HG03097 (cell line): Measurements from ENCODE around the gene OBSCN.

ENCODE experiments used
- ATAC-seq: cut with Tn5 transposase; IDR thresholded peaks from one replicate; pipeline ENCODE4 v1.9.1; 2021; ENCODE audit not compliant: unreplicated experiment, low FRiP score

The OBSCN gene

DNA sequence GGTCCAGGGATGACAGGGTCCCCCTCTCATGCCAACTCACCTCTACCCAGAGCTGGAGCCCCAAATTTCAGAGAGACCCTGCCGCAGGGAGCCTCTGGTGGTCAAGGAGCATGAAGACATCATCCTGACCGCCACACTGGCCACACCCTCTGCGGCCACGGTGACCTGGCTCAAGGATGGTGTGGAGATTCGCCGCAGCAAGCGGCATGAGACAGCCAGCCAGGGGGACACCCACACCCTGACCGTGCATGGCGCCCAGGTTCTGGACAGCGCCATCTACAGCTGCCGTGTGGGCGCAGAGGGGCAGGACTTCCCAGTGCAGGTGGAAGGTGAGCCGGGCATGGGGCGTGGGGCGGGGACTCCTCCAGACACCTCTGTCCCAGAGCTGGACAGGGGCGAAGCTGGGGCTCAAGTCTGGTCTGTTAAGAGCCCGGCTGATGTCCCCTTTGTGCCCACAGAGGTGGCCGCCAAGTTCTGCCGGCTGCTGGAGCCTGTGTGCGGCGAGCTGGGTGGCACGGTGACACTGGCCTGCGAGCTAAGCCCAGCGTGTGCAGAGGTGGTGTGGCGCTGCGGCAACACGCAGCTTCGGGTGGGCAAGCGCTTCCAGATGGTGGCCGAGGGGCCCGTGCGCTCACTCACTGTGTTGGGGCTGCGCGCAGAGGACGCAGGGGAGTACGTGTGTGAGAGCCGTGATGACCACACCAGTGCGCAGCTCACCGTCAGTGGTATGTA lies 66.0 kb downstream of the OBSCN start:
- no peak for ATAC-seq

DNA sequence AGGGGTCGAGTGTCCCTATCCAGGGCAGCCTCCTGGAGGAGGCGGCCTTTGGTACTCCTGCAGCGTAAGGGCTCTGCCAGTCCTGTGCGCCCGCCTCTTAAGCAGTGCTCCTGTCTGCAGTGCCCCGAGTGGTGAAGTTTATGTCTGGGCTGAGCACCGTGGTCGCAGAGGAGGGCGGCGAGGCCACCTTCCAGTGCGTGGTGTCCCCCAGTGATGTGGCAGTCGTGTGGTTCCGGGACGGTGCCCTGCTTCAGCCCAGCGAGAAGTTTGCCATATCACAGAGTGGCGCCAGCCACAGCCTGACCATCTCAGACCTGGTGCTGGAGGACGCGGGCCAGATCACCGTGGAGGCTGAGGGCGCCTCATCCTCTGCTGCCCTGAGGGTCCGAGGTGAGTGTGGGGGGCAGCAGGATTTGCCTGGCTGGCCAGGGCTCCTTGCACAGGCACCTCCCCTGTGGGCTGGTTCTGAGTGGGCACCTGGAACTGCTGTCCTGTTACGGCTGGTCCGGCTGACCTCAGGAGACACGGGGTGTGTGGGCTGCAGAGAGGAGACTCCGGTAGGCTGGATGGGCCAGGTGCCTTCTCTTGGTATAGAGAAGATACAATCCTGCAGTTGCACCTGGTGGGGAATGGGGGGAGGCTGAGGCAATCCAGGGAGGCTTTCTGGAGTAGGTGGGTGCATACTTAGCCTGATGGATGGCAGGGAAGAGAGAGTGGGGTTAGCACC lies 66.8 kb downstream of the OBSCN start:
- ATAC-seq, result no peak

DNA sequence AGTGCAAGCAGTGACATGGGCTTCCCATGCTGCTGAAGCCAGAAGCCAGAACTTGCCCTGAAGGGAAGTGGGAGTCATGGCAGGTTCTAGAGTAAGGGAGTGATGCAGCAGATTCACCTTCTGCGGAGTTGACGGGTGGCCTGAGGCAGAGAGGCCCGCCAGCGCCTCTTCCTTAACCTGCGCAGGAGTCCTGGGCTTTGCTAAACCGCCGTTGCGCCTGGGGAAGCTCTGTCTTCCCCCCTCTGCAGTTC lies 67.3 kb downstream of the OBSCN start:
- no peak for ATAC-seq

DNA sequence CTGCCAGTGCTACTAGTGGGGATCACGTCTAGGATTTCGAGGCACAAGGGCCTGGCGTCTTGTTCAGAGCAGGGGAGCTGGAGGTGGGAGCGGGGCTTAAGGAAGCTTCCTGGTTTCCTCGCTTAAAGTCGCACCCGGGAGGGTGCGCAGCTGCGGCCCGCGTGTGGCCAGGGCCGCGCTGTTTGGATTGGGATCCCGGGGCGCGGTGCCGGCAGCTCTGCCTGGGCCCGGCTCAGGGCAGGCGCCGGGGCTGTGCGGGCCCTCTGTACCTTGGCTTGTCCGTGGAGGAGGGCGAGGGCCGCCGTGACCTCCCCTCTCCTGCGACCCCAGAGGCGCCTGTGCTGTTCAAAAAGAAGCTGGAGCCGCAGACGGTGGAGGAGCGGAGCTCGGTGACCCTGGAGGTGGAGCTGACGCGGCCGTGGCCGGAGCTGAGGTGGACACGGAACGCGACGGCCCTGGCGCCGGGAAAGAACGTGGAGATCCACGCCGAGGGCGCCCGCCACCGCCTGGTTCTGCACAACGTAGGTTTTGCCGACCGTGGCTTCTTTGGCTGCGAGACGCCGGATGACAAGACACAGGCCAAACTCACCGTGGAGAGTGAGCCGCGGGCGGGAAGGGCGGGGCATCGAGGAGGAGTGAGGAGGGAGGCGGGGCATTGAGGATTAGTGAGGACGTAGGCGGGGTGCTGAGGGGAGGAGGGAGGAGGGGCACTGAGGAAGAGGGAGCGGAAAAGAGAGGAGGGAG lies 67.8 kb downstream of the OBSCN start:
- ATAC-seq, result peak; percentile 67

DNA sequence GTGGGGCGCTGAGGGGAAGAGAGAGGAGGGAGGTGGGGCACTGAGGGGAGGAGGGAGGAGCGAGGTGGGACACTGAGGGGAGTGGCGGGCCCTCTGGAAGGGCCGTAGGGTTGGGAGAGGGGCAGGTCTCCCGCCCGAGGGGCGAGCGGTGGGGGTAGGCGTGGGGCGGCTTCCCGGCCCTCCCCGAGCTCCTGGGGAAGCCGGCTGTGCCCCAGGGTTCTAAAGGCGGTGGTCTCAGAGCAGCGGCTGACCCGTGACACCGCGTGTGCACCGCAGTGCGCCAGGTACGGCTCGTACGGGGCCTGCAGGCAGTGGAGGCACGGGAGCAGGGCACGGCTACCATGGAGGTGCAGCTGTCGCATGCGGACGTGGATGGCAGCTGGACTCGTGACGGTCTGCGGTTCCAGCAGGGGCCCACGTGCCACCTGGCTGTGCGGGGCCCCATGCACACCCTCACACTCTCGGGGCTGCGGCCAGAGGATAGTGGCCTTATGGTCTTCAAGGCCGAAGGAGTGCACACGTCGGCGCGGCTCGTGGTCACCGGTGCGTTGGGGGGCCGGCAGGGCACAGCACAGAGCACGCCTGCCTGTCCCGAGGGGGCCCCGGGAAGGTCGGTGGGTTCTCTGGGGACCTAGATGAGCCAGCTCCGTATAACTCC lies 68.5 kb downstream of the OBSCN start:
- no peak for ATAC-seq

DNA sequence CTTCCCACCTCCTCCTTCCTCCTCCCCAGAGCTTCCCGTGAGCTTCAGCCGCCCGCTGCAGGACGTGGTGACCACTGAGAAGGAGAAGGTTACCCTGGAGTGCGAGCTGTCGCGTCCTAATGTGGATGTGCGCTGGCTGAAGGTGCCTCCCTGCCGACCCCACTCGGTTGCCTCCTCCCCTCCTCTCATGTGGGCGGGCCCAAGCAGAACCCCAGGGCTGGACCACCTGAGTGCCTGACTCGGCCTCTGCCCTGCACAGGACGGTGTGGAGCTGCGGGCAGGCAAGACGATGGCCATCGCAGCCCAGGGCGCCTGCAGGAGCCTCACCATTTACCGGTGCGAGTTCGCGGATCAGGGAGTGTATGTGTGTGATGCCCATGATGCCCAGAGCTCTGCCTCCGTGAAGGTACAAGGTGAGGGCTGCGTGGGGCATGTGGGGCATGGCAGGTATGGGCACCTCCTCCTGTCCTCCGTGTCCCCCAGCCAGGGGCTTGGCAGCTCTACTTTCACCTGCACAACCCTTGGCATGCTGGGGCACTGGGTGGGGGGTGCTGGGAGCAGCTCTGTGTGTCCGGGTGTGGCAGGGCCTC lies 69.2 kb downstream of the OBSCN start:
- ATAC-seq, result no peak

DNA sequence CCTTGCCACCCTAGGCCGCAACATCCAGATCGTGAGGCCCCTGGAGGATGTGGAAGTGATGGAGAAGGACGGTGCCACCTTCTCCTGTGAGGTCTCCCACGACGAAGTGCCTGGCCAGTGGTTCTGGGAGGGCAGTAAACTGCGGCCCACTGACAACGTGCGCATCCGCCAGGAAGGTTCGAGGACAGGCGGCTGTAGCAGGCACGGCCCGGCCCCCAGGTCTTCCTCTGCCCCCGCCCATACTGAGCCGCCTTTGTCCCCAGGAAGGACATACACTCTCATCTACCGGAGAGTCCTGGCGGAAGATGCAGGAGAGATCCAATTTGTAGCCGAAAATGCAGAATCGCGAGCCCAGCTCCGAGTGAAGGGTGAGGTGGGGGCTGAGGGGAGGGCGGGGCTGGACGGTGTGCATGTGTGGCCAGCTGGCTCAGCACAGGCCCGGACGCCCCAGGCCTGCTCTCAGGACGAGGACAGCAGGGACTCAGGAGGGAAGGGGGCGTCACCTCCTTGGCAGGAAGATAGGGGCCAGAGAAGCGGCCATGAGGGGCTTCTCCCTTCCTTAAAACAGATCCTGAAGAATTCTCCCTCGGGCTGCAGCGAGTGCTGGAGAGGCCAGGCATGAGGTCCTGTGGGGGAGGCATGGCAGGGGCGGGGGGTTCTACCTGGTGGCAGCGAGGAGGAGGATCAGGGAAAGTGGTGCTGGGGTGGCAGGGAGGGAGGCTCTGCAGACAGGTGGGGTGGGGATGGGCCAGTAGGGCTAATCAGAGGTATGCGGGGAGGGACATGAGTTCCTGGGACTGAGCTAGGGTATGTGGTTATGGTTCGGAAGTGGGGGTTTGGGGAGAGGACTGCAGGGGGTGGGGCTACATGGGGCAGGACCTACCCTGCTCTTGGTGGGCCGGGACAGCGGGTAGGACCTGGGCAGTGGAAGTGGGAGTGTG lies 69.9 kb downstream of the OBSCN start:
- ATAC-seq, result no peak

DNA sequence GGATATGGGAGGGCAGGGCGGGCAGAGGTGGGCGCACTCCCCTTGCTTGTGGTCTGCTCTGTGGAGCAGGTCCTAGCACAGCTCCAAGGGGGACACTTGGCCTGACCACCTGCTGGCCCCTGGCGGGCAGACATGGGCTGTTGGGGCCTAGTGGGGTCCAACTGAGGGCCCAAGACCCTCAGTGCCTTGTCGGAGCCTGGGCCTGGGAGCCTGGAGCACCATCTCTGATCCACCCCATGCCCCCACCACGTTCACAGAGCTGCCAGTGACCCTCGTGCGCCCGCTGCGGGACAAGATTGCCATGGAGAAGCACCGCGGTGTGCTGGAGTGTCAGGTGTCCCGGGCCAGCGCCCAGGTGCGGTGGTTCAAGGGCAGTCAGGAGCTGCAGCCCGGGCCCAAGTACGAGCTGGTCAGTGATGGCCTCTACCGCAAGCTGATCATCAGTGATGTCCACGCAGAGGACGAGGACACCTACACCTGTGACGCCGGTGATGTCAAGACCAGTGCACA lies 70.6 kb downstream of the OBSCN start:
- no peak for ATAC-seq

DNA sequence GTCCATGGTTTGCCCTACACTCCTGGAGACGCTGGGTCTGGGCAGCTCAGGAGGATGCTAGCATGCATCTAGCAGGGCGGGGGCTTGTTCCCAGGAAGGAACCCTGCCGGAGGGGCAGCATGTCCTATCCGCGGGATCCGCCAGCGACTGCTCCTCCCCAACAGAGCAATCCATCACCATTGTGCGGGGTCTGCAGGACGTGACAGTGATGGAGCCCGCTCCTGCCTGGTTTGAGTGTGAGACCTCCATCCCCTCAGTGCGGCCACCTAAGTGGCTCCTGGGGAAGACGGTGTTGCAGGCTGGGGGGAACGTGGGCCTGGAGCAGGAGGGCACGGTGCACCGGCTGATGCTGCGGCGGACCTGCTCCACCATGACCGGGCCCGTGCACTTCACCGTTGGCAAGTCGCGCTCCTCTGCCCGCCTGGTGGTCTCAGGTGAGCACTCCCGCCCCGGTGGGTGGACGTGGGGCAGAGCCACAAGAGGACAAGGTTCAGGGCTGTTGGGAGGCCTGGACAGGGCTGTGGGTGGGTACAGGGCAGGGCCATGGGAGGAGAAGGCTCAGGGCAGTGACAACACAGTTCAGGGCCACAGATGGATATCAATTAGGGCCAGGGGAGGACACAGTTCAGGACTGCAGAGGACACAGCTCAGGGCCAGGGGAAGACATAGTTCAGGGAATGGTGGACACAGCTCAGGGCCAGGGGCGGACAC lies 71.3 kb downstream of the OBSCN start:
- no peak for ATAC-seq

DNA sequence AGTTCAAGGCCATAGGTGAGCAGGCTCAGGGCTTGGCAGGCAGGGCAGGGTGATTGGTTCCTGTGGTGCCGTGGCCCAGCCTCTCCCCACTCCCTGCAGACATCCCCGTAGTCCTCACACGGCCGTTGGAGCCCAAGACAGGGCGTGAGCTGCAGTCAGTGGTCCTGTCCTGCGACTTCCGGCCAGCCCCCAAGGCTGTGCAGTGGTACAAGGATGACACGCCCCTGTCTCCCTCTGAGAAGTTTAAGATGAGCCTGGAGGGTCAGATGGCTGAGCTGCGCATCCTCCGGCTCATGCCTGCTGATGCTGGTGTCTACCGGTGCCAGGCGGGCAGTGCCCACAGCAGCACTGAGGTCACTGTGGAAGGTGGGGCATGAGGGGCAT lies 71.9 kb downstream of the OBSCN start:
- no peak for ATAC-seq

DNA sequence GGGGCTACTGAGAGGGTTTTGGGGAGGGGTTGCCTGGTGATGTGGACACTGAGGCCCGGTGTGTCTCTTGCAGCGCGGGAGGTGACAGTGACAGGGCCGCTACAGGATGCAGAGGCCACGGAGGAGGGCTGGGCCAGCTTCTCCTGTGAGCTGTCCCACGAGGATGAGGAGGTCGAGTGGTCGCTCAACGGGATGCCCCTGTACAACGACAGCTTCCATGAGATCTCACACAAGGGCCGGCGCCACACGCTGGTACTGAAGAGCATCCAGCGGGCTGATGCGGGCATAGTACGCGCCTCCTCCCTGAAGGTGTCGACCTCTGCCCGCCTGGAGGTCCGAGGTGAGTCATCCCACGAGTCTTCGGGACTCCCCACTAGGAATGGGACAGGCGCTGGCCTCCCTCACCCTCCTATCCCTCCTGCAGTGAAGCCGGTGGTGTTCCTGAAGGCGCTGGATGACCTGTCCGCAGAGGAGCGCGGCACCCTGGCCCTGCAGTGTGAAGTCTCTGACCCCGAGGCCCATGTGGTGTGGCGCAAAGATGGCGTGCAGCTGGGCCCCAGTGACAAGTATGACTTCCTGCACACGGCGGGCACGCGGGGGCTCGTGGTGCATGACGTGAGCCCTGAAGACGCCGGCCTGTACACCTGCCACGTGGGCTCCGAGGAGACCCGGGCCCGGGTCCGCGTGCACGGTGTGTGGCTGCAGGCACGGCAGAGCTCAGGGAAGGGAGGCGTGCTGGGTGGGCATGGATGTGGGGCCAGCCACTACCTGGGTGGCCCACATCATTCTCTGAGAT lies 72.5 kb downstream of the OBSCN start:
- ATAC-seq, result no peak

DNA sequence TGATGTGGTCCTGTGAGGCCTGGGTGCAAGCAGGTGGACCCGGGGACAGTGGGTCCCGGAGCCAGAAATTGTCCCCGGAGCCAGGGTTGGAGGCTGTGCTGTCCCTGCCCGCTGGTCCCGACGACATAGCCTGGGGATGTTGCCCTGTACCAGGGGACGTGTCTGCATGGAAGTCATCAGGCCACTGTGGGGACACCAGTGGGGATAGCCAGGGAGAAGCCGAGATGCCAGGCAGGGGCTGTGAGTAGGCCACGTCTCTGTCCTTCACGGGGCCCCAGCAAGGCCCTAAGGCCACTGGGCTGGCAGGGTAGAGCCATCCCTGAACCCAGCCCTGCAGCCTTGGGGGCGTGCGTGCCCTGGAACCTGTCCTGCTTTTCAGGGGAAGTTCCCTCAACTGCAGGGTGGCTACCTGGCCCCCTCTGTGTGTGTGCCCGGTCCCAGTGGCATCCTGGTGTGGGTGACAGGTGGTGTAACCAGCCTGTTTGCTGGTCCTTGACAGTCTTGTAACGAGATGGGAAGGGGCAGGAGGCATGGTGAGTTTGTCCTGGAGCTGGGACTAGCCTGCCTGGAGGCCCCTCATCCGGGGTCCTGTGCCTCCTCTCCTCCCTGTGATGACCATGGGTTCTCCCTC lies 73.2 kb downstream of the OBSCN start:
- no peak for ATAC-seq

DNA sequence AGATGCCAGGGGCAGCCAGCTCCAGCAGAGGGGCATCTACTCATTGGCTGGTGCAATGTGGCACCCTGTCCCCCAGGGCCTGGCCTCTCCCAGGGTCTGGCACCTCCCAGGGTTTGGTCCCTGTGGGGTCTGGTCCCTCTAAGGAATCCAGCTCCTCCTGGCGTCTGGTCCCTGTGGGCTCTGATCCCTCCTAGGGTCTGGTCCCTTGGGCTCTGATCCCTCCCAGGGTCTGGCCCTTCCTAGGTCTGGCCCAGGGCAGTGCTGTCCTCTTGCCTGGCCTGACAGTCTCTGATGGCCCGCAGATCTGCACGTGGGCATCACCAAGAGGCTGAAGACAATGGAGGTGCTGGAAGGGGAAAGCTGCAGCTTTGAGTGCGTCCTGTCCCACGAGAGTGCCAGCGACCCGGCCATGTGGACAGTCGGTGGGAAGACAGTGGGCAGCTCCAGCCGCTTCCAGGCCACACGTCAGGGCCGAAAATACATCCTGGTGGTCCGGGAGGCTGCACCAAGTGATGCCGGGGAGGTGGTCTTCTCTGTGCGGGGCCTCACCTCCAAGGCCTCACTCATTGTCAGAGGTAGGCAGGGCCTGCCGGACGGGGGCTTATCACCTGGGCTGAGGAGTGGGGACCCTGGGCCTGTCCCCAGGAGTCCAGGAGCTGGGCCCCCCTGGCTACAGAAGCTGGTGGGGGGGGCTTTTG lies 73.9 kb downstream of the OBSCN start:
- ATAC-seq, result no peak

DNA sequence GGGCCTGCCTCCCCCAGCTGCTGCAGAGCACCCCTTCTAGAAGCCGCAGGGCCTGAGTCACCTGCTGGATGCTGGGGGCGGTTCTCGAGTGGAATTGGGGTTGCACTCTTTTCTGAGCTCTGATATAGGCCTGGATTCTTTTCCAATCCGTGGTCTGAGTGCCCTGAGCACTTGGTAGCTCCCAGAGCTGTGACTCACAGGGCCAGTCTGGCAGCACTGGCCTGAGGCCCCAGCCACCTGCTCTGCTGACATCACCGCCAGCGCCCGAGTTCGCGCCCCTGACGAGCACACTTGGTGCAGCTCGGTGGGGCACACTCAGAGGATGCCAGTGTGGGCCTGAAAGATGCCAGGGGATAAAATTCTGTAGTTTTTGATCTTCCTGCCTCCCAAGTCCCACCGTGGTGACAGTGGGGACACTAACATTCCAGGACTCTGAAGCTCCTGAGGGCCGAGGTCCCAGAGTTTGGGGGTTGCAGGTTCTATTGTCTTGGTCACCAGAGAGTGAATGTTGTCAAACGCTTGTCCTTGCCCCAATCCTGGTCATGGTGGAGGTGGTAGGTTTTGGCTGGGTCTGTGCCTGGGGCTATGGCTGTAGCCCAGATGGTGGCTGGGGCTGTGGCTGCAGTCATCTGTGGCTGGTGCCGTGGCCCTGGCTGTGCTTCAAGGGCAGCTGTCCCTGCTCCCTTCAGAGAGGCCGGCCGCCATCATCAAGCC lies 74.6 kb downstream of the OBSCN start:
- ATAC-seq, result no peak

DNA sequence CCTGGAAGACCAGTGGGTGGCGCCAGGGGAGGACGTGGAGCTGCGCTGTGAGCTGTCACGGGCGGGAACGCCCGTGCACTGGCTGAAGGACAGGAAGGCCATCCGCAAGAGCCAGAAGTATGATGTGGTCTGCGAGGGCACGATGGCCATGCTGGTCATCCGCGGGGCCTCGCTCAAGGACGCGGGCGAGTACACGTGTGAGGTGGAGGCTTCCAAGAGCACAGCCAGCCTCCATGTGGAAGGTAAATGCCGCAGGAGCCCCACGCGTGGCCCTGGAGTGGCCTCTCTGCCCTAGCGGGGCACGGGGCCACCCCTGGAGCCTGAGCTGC lies 75.2 kb downstream of the OBSCN start:
- no peak for ATAC-seq

DNA sequence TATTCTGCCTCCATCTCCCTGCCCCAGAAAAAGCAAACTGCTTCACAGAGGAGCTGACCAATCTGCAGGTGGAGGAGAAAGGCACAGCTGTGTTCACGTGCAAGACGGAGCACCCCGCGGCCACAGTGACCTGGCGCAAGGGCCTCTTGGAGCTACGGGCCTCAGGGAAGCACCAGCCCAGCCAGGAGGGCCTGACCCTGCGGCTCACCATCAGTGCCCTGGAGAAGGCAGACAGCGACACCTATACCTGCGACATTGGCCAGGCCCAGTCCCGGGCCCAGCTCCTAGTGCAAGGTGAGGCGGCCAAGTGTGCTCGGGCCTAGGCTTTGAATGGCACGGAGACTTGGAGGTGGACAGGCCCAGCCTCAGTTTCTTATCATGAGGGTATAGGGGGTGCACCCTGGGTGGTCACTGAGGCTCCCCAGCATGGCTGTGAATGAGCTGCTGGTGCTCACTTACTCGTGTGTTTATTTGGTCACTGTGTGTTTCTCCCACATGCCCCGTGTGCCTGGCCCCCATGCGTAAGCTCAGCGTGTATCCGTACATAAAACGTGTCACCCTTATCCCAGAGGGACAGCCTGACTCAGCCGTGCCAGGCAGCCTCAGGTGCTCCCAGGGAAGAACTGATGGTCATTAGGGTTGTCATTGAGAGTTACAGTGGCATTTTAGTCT lies 75.8 kb downstream of the OBSCN start:
- ATAC-seq, result no peak
